Hematopoietic multipotent progenitor cell treated with erythropoietin and hydrocortisone succinate and interleukin-3 and kit ligand, for 6 days (in vitro differentiated cells): ENCODE results near the gene PLXNA2.

Experiments
- DNase-seq: peaks from one replicate; pipeline ENCODE4 v3.0.0-alpha.2; 2015

PLXNA2 gene

DNA sequence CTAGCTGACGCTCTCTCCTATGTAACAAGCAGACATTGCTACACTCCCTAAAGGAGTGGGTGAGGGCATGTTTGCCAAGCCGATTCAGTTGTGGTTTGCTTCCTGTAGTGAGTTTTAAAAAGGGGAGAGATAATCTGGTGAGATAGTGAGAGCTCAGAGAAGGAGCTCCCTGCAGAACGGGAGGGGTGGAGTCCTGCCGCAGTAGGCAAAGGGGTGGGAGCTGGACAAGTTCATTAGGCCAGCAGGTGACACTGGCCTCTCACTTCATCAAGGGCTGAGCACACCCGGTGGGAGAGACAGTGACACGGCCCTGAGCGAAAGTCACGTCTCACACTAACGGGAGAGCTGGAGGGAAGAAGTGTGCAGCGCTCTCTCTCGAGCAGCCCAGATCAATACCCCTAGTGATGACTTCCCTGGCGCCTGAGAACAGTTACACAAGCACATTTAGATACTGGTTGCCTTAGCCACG is 189.2 kb downstream of the PLXNA2 start:
- DNase-seq: peak; percentile 23

DNA sequence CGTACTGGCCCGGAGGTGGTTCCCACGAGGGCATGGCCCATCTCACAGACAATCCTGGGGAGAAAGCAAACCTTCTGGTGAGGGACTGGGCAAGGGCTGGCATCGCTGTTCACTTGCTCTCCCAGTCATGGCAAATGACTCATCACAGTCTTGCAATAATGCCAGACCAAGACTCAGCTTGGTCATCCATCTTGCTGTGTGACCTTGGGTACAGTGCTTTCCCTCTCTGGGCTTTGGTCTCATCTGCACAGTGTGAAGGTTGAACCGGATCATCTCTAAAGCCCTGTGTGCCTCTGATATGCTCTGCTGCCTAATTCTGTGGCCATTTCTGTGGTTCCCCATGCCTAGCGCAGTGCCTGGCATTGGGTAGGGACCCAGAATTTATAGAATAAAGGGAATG is 189.7 kb downstream of the PLXNA2 start:
- DNase-seq: no peak

DNA sequence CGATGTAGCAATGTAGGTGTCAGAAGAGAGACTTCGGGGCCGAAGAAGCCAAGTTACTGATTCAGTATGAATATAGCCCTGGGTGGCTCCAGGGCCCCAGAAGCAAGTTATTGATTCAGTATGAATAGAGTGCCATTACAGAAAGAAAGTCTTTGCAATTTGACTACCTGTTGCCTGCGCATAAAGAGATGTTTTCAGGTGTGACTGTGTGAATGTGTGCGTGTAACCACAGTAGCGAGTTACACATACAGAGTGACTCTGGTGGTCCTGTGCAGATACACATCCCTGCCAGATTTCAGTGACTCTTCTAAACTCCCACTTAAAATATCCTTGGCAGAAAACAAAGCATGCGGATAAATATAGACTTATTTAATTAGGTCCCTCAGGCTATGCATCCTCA is 190.5 kb downstream of the PLXNA2 start:
- no peak for DNase-seq

DNA sequence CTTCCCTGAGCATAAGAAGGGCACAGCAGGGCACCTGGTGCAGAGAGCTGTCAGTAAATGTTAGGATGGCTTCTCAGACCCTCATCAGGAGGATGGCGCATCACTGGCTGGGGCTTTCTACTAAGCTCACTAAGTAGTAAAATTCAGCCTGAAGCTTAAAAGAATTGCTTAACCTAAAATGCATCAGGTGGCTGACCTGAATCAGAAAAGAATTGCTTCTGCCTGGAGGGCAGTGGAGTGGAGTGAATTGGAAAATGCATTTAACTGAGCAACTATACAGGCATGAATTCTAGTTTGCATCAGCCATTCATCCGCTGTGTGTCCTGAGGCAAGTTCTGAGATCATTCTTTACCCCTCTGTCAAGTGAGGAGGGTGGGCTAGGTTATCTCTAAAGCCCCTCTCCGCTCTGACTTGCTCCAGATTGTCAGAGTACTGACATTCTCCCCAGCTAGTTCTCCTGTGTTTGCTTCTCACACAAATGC is 191.2 kb downstream of the PLXNA2 start:
- DNase-seq: no peak

DNA sequence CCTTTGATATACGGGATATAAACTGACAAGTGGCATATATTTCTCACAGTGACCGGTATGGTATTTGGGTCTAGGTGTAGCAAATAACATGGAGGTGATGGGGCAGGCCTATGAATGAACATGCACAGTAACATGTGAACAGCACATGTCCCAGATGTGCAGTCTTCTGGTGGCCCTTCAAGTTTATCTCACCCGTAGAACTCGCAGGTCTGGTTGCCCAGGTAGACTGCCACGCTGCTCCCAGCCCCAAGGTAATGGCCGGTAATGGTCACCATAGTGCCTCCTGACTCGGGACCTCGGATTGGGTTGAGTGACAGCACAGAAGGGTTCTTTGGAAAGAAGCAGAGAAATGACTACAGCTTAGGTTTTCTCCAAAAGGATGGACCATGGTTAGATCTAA is 192.0 kb downstream of the PLXNA2 start:
- no peak for DNase-seq

DNA sequence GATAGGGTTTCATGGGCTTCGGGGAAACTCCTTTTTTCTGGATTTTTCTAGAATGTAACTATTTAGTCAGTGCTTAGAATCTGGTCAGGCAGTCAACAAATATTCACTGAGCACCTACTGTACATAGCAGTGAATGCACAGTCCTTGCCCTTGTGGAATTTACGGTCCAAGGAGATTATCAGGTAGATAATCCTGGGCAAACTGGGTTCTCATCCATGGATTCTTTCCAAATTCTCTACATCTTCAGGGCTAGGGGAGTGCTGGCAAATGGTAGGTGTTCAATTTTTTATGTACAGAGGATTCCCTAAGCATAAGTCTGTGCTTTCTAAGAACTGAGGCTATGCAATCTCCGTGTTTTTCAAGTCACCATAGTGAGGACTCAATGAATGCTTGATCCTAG is 192.5 kb downstream of the PLXNA2 start:
- DNase-seq: no peak

DNA sequence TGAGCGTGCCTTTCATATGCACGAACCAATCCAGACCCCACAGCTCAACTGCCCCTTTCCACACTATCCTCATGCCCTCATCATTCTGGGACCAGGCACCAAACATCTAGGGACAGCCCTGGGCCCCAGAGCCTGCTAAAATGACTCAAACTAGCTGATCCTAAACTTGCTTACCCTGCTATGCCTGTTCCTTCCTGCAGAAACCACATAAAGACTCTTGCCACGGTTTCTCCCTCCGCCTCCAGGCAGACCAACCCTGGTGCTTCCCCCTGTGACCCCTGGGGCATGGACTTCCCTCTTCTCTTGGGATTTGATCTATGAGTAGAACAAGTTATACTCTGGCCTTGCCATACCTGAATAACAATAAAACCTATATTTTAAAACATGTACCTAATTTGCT is 195.3 kb downstream of the PLXNA2 start:
- peak; percentile 30 for DNase-seq

DNA sequence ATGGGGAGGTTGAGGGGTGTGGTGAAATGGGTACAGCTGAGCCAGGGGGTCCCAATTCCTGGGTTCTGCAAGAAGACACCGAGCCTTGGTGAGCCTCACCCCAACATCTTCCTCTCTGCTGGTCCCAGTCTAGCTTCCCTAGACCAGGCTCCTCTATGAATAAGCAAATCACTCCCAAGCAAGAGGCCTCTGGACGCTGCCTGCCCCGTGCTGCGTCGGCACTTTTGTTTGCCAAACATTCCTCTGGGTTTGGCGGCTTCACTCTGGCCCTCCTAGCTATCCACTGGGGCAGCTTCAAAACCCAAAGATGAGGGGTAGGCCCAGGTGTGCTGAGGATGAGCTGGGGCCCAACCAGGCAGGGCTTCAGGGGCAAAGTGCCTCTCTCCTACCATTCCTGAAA is 196.2 kb downstream of the PLXNA2 start:
- no peak for DNase-seq

DNA sequence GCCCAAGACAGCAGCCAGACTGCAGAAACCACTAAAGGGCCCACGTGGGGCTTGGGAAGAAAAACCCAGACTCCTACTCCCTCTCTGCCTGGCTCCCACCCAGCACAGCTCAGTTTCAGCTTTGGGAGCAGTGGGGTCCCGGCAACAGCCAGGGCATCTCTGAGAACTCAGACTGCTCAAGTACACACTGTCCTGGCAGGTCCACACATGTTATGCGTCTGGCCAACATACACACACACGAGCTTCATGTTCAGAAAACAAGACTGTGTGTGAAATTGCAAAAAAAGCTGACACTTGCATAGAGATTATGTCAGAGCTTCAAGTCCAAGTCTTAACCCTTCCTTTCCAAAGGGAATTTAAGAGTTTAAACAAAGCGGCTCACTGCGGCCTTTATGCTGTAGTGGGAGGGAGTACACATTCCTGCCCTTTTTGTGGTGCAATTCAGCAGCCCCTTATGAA is 196.7 kb downstream of the PLXNA2 start:
- no peak for DNase-seq

DNA sequence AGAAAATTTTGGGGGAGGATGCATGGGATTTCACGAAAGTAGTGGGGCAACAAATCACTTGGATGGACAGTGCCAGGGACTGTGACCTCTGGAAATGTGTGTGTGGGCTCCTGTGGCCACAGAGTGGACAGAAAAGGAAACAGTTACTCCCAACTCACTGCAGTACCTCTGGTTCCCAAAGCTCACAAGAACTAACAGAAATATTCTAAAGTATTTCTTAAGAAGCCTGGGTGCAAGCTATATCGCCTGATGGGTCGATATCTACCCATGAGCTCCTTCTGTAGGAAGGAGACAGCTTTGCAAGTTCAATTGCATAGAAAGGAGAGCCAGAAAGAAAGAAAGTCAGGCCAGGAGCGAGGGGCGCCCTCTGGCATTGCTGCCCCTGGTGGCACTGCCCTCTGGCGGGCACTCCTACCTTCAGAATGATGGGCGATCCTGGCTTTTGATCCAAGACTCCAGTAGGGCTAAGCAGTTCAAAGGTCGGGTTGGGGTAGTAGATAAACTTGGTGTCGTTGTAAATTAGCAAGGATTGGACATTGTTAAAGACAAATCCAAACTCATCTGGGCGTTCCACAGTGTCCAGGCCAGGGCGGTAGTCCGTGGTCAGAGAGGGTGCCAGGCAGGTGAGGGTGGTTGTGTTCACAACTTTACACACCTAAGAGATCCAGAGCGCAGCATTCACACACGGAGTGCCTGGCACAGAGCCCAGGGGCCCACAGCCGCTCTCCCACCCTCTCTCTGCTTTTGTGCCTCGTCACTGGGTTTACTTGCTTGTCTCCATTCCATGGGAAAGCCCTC is 198.5 kb downstream of the PLXNA2 start:
- no peak for DNase-seq

DNA sequence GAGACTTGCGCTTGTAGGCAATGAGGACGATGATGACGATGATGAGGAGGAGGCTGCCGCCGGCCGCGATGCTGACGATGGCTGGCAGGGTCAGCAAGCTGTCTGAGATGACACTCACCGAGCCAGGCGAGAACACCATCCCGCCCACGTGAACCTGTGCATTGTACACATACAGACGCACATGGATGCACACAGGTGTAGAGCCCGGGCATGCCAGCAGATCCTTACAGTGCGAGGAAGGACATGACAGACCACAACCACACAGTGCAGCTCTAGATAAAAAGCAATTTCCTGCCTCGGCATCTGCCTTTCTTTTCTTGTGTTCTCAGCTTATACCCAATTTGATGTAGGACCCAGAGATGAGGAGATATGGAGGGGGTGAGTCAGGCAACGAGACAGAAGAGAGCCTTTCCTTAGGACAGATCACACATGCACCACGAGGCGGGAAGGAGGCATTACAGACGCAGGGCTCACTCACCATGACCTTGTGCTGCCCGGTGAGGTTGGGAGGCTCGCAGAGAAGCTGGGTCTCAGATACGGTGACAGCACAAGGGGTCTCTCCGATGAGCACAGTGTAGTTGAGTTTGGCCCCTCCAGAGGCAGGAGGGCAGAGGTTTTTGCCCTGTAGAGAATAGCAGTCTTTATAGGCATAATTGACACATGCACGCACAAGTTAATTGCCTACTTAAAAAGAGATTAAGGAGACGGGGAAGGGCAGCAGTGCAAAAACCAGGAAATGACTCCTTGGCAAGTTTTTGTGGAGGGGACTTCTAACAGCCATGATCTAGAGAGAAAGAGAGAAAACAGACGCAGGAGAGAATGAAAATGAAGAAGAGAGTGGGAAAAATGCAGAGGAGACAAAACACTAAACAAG is 199.4 kb downstream of the PLXNA2 start:
- DNase-seq: no peak

DNA sequence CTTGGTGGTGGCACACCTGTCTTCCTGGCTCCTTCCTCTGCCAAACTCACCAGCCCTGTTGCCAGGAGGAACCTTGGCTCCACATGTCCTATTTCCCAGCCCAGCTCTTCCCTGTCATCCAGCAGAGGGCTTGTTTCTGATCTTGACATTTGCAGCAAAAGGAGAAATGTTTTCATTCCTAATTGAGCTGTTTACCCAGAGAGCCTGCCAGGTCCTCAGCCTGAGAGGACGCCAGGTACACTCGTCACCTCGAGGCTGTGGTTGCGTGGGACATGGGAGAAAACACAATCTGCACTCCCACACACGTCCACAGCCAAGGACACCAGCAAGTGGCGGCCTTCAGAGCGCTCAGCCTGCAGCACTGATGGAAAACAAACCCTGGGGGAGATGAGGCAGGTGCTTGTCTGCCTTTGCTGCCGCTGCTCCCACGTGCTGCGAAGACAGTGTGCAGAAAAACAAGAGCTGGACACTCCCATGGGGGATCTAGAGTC is 200.4 kb downstream of the PLXNA2 start:
- no peak for DNase-seq

DNA sequence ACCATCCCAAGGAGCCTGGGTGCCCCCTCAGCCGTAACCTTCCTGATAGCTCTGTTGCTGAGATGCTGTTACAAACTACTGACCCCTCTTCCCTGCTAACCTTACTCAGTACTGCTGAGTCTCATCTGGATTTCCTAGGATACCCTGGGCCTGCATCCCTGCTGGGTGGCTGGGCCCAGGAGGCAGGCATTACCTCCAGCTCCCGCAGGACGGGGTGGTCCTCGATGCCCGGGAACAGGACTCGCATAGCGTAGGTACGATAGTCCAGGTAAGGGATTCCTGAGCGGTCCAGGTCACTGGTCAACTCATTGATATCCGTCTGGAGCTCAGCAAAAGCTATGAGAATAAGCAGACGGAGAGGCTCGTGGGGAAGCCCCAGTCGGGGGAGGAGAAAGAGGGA is 201.3 kb downstream of the PLXNA2 start:
- no peak for DNase-seq

DNA sequence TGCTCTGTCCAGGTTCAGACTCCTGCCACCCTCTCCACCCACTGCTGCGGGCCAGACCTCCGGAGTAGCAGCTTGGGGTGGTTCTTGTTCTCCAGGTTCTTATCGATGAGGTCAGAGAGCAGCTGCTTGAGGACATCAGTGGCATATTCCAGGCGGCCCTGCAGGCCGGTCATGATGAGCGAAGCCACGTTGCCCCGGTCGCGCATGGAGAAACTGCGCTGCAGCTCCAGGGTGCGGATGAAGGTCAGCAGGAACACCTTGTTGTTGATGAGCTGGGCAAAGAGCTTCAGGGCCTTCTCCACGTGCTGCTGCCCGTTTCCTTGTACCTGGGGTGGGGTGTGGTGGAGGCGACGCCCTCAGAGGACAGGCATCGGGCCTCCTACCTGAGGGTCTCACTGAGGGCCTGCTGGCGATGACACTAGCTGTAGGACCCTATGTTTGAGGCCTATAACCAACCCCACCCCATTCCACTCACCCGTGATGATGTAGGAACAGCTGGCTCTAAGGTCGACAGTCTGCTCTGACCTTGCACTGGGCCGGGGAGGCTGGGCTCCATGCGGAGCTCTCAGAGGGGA is 202.1 kb downstream of the PLXNA2 start:
- DNase-seq: no peak

DNA sequence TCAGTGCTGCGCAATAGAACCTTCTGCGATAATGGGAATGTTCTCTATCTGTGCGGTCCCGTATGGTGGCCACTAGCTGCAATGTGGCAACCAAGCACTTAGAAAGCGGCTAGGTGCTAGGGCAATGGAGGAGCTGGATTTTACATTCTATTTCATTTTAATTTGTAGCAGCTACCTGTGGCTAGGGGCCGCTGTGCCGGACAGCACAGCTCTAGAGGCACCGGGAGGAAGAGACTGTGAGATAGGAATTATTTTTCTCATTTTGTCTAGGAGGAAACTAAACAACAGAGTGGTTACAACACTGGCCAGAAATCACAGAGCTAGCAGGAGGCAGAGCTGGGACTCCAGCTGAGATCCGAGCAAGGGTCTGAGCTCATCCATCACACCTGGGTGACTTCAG is 202.7 kb downstream of the PLXNA2 start:
- DNase-seq: no peak

DNA sequence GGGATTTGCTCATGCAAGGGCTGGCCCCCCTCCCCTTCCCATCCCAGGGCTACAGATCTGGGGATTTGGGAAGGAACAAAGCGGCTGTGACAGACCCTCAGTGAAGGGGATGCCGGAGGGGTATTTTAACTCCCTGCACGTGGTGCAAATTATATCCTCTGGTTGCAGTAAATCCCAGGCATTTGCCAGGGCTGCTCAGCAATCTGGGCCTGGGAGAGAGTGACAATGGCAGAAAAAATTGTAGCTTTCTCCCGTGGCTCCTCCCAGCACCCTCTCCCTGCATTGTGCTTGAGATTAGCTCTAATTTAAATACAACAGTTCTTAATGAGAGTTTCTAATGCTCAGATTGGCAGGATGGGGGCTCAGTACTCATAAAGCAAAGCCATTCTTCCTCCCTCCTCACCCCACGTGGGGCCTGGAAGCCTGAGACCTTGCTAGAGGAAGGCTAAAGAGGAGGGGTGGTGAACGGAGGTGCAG is 203.3 kb downstream of the PLXNA2 start:
- DNase-seq: no peak

DNA sequence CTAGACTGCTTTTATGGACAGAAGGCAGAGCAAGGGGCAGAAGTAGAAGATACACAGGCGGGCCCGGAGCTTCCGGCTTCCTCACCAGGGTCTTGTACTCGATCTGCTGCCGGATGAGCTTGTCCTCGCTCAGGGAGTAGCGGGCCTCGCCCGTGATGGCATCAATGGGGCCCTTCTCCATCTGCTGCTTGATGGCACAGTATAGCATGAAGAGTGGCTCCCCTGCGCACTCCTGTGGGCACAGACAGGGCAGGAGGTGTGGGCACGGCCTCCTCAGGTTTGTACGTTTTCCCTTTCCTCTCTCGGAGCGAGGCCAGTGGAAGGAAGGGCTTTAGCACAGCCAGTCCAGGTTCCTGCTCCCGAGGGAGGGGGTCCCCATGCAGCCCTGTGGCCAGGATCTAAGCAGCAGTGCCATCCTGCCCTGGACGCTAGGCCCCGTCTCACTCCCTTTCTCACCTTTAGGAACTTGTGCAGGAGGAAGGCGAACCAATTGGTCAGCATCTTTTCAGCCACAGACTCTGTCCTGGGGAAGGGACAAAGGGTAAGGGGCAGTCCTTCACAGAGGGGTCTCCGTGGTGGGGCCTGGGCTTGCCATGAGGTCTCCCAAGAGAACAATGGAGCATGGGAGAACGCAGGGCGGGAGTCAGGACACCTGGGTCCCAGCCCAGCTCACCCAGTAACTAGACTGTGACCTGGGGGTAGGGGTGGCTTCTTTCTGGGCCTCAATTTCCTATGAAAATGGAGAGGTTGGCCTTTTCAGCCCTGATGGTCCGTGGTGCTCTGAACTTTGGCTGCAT is 204.4 kb downstream of the PLXNA2 start:
- no peak for DNase-seq

DNA sequence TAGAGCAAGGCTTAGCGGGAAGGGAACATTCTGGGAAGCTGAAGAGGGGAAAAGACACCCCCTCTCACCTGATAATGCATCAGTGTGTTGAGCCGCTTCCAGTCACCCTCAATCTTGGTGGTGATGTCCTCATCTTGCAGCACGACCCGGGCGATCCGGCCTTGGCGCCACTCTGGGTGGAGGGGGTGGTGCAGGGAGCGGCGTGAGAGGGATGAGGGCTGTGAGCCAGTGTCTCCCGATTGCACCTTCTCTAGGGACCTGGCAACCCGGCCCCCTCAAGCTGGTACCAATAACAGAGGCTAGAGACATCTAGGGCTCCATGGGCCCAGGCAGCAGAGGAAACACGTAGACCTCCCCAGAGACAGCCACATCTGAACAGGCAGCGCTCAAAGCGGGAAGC is 205.9 kb downstream of the PLXNA2 start:
- no peak for DNase-seq

DNA sequence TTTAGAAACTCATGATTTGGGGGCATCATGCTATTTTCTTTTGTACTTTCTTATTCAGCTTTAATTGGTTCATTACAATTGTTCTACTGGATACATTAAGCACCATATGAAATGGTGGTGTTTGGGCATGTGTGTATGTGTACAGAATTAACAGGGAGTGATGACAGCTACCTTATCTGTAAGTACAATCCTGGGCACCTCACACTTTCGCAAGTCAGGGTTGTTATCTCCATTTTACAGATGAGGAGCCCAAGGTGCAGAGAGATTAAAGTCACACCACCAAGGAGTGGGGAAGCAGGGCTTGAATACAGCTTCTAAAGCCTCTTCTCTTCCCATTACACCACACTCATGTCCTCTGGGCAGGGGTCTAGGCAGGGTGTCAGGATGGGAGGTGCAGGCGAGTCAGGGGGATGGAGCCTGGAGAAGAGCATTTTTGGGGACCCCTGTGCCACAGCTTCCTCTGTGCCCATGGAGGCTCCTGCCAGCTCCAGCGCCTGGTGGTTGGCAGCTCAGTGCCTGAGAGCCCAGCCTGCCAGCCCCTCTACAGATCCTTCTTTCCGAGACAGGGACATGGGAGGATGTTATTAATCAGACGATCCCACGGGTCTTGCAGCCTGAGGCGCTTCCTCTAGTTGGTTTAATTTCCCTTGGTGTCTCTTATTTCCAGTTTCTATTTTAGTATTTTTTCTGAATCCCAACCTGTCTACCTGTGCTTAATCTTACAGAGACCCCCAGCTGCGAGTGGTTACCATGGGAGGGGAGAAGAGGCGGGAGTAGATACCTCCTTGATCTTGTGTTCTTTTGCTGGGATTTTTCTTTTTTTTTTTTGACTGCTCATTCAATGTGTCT is 207.0 kb downstream of the PLXNA2 start:
- DNase-seq: peak; percentile 83

DNA sequence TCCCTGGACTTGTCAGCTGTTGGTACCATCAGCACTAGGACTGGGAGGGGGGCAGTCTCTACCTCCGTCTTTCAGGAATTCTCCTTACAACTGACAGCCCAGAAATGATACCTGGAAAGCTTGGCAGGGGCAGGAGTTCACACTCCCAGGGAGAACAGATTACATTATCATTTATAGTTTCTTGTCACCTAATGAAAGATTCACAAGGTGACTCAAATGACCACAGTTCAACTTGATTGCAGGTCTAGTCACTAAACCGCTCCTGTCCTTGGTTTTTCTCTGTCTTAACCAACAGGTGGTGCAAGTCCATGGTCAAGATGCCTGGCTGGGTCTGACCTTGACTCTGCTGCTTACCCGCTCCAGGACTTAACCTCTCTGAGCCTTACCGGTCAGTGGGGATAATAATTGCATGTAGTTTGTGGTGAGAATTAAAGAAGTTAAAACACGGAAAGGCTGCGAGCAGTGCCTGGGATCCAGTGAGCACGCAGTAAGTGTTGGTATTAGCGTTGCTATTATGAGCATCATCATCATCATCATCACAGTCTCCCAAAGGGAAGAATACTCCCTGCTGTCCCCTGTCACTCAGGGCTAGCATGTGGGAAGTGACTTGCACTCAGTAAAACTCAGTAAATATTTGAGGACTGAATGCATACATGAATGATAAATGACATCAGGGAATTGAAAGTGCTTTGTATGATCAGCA is 207.9 kb downstream of the PLXNA2 start:
- DNase-seq: peak; percentile 57

DNA sequence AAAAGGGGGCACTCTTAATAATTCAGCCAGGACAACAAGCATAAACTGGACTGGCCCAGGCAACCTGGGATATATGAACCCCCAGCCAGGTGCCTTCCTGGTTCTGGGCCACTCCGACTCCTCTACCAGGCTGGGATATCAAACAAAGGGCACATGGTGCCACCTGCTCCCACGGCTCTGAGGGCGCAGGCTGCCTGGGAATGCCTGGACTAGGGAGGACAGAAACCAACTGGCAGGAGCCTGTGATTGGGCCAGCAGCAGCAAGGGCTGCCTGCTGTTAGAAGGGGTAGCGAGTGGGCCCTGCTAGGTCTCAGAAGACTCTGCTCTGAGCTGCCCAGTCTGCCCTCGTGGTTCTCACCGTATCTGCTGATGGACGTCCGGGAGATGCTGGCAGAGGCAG is 210.0 kb downstream of the PLXNA2 start:
- no peak for DNase-seq
